ENCODE results near the gene WDR45. TPM values are rescaled to one million over a fixed set of nuclear protein-coding genes. Genes with fewer than 3 reads are reported as not detected.
A peak's percentile ranks its signal among the peaks of the same experiment; 100 is the strongest.

The WDR45 gene
- total and polyA plus RNA-seq, 10 of the 15 experiments (the other 5 are each of a cell fraction or from before 2014, with no cell fraction given), result 5.9 to 30.9 (median 20.6) TPM

GRCh38 chrX:49106930-49107329, 27.2 kb upstream of the WDR45 start:
- in situ Hi-C loops (cut with MboI) (no loop called here), intact Hi-C loops (cut with micrococcal nuclease; ENCODE audit: unreplicated experiment) (no loop called here)
- CTCF ChIA-PET, result no interaction called here
- H3K4me3 ChIP-seq, result no peak overlapping the region
- POLR2A ChIA-PET, result no interaction called here
- no peaks in the 10 kb centered on the region for H3K9me3 ChIP-seq (replicated peaks; ENCODE audit: control insufficient read depth, insufficient read depth, low read length)
- no peak overlapping the region for H2AFZ ChIP-seq (ENCODE audit: control insufficient read depth, low read depth, low read length)
- ATAC-seq, result peak; percentile 49; the same call in 2 of the 3 replicates
- H3K27me3 ChIP-seq (replicated peaks in 1 of 2; ENCODE audit: control insufficient read depth in 2 of 2, insufficient read depth in 2 of 2, low read length in 1 of 2), result no peaks in the 10 kb centered on the region
- H3K27ac ChIP-seq (ENCODE audit: control insufficient read depth, insufficient read depth), result no peak overlapping the region
- FAIRE-seq, result no peak
- DNase-seq (ENCODE audit: low read depth, low spot score), result no peak
- H4K20me1 ChIP-seq (ENCODE audit: control insufficient read depth, insufficient read depth), result no peaks in the 10 kb centered on the region
- WGBS (ENCODE audit: insufficient coverage, insufficient replicate concordance, low lambda C conversion rate, missing lambda C conversion rate), result 59% methylated on average over 7 of the region's 7 CpGs
- H3K36me3 ChIP-seq (ENCODE audit: control insufficient read depth in 2 of 2, insufficient read depth in 2 of 2, low read length in 1 of 2), result no peaks in the 10 kb centered on the region; a peak in 1 of 4 replicates
- no peak overlapping the region for H3K9ac ChIP-seq (ENCODE audit: control insufficient read depth, insufficient read depth, low read length)
- SMC1A ChIA-PET (ENCODE audit: uncharacterized antibody, unreplicated experiment), result no interaction called here
- H3K4me2 ChIP-seq (ENCODE audit: control insufficient read depth, insufficient read depth), result no peak overlapping the region
- no TSS peak for BruUV-seq (replicated peaks)
- H3K4me1 ChIP-seq (ENCODE audit: control insufficient read depth, insufficient read depth, low read length), result no peaks in the 10 kb centered on the region
- H3K79me2 ChIP-seq (ENCODE audit: control insufficient read depth, insufficient read depth, low read length), result no peaks in the 10 kb centered on the region
- TF ChIP-seq MXI1 (IDR thresholded peaks at IDR 0.05; ENCODE audit: low read depth, low read length), result no peak
- peak in 2 of 3 experiments; percentile 30 to 35; a peak in 3 of 6 replicates for TF ChIP-seq CTCF (IDR thresholded peaks at IDR 0.05 in 2 of 3, conservative IDR thresholded peaks at IDR 0.05 in 1 of 3; ENCODE audit: control insufficient read depth in 2 of 3, extremely low read depth in 1 of 3, insufficient read depth in 1 of 3, low read depth in 3 of 3, low read length in 3 of 3)
- RAD21 ChIA-PET (ENCODE audit: unreplicated experiment), result interaction anchor here (0.6 kb wide), 1 partner anchor 156 kb away, joined by 3 read pairs; no protein-coding TSS in a partner anchor

DNA sequence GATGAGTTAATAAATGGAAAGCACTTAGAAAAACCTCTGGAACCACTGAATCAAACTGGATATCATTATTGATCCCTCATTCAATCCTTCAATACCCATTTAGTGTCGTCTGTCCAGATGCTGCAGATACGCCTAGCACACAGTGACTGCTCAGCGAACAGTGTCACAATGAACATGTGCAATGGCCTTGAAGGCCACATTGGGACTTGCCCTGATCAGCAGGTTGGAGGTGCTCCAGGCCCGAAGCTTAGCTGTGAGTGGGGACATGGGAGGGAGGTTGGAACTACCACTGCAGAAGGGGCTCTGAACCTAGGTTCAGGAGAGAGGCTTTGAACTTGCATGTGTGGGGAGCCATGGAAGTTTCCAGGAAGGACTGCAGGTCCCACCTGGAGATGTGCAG, 26.6 kb upstream of the WDR45 start:
- H3K4me1 ChIP-seq (ENCODE audit: control insufficient read depth, insufficient read depth, low read length), result no peaks in the 10 kb centered on the region
- H3K4me3 ChIP-seq, result no peak overlapping the region
- no TSS peak for BruUV-seq (replicated peaks)
- ChIA-PET CTCF (interaction anchor here (0.6 to 1.1 kb wide), 2 partner anchors 35 to 58 kb away, joined by 3 read pairs; no protein-coding TSS in a partner anchor), POLR2A (no interaction called here), RAD21 (ENCODE audit: unreplicated experiment) (no interaction called here), SMC1A (ENCODE audit: uncharacterized antibody, unreplicated experiment) (no interaction called here)
- H3K79me2 ChIP-seq (ENCODE audit: control insufficient read depth, insufficient read depth, low read length), result no peaks in the 10 kb centered on the region
- no peaks in the 10 kb centered on the region for H3K9me3 ChIP-seq (replicated peaks; ENCODE audit: control insufficient read depth, insufficient read depth, low read length)
- no peak overlapping the region for H2AFZ ChIP-seq (ENCODE audit: control insufficient read depth, low read depth, low read length)
- no peak overlapping the region for H3K27ac ChIP-seq (ENCODE audit: control insufficient read depth, insufficient read depth)
- intact Hi-C loops (cut with micrococcal nuclease; ENCODE audit: unreplicated experiment) (no loop called here), in situ Hi-C loops (cut with MboI) (no loop called here)
- DNase-seq (ENCODE audit: low read depth, low spot score) (no peak), FAIRE-seq (no peak), ATAC-seq (no peak)
- H4K20me1 ChIP-seq (ENCODE audit: control insufficient read depth, insufficient read depth), result no peaks in the 10 kb centered on the region
- no peak overlapping the region for H3K4me2 ChIP-seq (ENCODE audit: control insufficient read depth, insufficient read depth)
- H3K27me3 ChIP-seq (replicated peaks in 1 of 2; ENCODE audit: control insufficient read depth in 2 of 2, insufficient read depth in 2 of 2, low read length in 1 of 2), result no peaks in the 10 kb centered on the region
- H3K9ac ChIP-seq (ENCODE audit: control insufficient read depth, insufficient read depth, low read length), result no peak overlapping the region
- H3K36me3 ChIP-seq (ENCODE audit: control insufficient read depth in 2 of 2, insufficient read depth in 2 of 2, low read length in 1 of 2), result no peaks in the 10 kb centered on the region; a peak in 2 of 4 replicates
- 78% methylated on average over 4 of the region's 4 CpGs for WGBS (ENCODE audit: insufficient coverage, insufficient replicate concordance, low lambda C conversion rate, missing lambda C conversion rate)
- TF ChIP-seq ZNF207 (IDR thresholded peaks at IDR 0.05; ENCODE audit: borderline replicate concordance) (no peak), IRF5 (IDR thresholded peaks at IDR 0.05; ENCODE audit: borderline replicate concordance) (no peak), MEF2A (IDR thresholded peaks at IDR 0.05; ENCODE audit: insufficient read depth, low read depth, low read length) (no peak), BCLAF1 (IDR thresholded peaks at IDR 0.05) (no peak)

All from GM12878 (cell line).